HepG2 (cell line): Measurements from ENCODE around the gene TMEM63C. TPM values are rescaled to one million over a fixed set of nuclear protein-coding genes. Genes with fewer than 3 reads are reported as not detected.
A peak's percentile ranks its signal among the peaks of the same experiment; 100 is the strongest.

Source experiments
- BHLHE40 ChIP-seq: IDR thresholded peaks from 2 replicates; pipeline ENCODE4 v1.6.1; 2011; ENCODE audit warnings: low read length, improper control_type of control experiment
- CCAR2 ChIP-seq: fragments of 200-400 bp; formaldehyde crosslinking; optimal IDR thresholded peaks from 2 replicates; pipeline ENCODE3; 2018; ENCODE audit warnings: low read depth, mild to moderate bottlenecking, low read length, moderate library complexity
- GABPB1 ChIP-seq: IDR thresholded peaks from 2 replicates; pipeline ENCODE4 v1.6.1; 2016; ENCODE audit warnings: mild to moderate bottlenecking, missing genetic modification reagents, moderate library complexity, missing compliant biosample characterization
- HNRNPK ChIP-seq: fragments of 200-400 bp; formaldehyde crosslinking; IDR thresholded peaks from 2 replicates; pipeline ENCODE4 v1.6.1; 2018; ENCODE audit warnings: low read length, low read depth, moderate library complexity, mild to moderate bottlenecking; ENCODE audit not compliant: poor library complexity, severe bottlenecking
- MEIS2 ChIP-seq: sonication (generic); formaldehyde crosslinking; IDR thresholded peaks from 2 replicates; pipeline ENCODE4 v1.9.0; 2021; ENCODE audit warnings: mild to moderate bottlenecking, missing genetic modification reagents
- NAIF1 ChIP-seq: sonication (generic); formaldehyde crosslinking; IDR thresholded peaks from 2 replicates; pipeline ENCODE4 v1.5.0; 2020; ENCODE audit warnings: mild to moderate bottlenecking, missing genetic modification reagents, borderline replicate concordance
- NFE2 ChIP-seq: sonication (generic); formaldehyde crosslinking; IDR thresholded peaks from 2 replicates; pipeline ENCODE4 v1.4.0; 2020; ENCODE audit warnings: missing genetic modification reagents
- NR2C2 ChIP-seq: sonication (generic); formaldehyde crosslinking; IDR thresholded peaks from 2 replicates; pipeline ENCODE4 v1.4.0; 2020; ENCODE audit warnings: missing genetic modification reagents, mild to moderate bottlenecking, moderate library complexity, borderline replicate concordance
- RFX5 ChIP-seq: IDR thresholded peaks from 2 replicates; pipeline ENCODE4 v1.6.1; 2011; ENCODE audit warnings: low read depth, low read length, improper control_type of control experiment
- TFE3 ChIP-seq: IDR thresholded peaks from 2 replicates; pipeline ENCODE4 v1.6.1; 2016
- XBP1 ChIP-seq: sonication (generic); formaldehyde crosslinking; IDR thresholded peaks from 2 replicates; pipeline ENCODE4 v1.5.0; 2020; ENCODE audit warnings: missing genetic modification reagents
- ZFP82 ChIP-seq: sonication (generic); formaldehyde crosslinking; IDR thresholded peaks from 2 replicates; pipeline ENCODE4 v1.5.1; 2020; ENCODE audit warnings: mild to moderate bottlenecking, missing genetic modification reagents, borderline replicate concordance
- ZNF124 ChIP-seq: sonication (generic); formaldehyde crosslinking; IDR thresholded peaks from 2 replicates; pipeline ENCODE4 v1.4.0; 2020; ENCODE audit warnings: missing genetic modification reagents
- ZNF138 ChIP-seq: sonication (generic); formaldehyde crosslinking; IDR thresholded peaks from 2 replicates; pipeline ENCODE4 v1.5.0; 2020; ENCODE audit warnings: mild to moderate bottlenecking, low read depth, missing genetic modification reagents
- ZNF17 ChIP-seq: sonication (generic); formaldehyde crosslinking; IDR thresholded peaks from 2 replicates; pipeline ENCODE4 v1.5.0; 2020; ENCODE audit warnings: mild to moderate bottlenecking, missing genetic modification reagents
- ZNF207 ChIP-seq: fragments of 450-650 bp; IDR thresholded peaks from 2 replicates; pipeline ENCODE4 v1.6.1; 2016; ENCODE audit warnings: antibody characterized with exemption, borderline replicate concordance
- ZNF30 ChIP-seq: sonication (generic); formaldehyde crosslinking; IDR thresholded peaks from 2 replicates; pipeline ENCODE4 v1.5.0; 2020; ENCODE audit warnings: mild to moderate bottlenecking, missing genetic modification reagents
- ZNF484 ChIP-seq: sonication (generic); formaldehyde crosslinking; IDR thresholded peaks from 2 replicates; pipeline ENCODE4 v1.5.1; 2020; ENCODE audit warnings: mild to moderate bottlenecking, low read depth, missing genetic modification reagents, borderline replicate concordance
- ZNF614 ChIP-seq: IDR thresholded peaks from 2 replicates; pipeline ENCODE4 v1.6.1; 2018; ENCODE audit warnings: missing biosample characterization, missing genetic modification reagents, inconsistent platforms, borderline replicate concordance
- ZNF687 ChIP-seq: sonication (generic); formaldehyde crosslinking; IDR thresholded peaks from 2 replicates; pipeline ENCODE4 v1.5.1; 2020; ENCODE audit warnings: mild to moderate bottlenecking, missing genetic modification reagents, moderate library complexity
- ZNF75D ChIP-seq: sonication (generic); formaldehyde crosslinking; IDR thresholded peaks from 2 replicates; pipeline ENCODE4 v1.8.1; 2023; ENCODE audit warnings: missing genetic modification reagents, mild to moderate bottlenecking, borderline replicate concordance
- ZNF781 ChIP-seq: sonication (generic); formaldehyde crosslinking; IDR thresholded peaks from 2 replicates; pipeline ENCODE4 v1.5.1; 2020; ENCODE audit warnings: borderline replicate concordance, mild to moderate bottlenecking, missing genetic modification reagents; ENCODE audit errors: not compliant biosample characterization
- ZNF800 ChIP-seq: sonication (generic); formaldehyde crosslinking; IDR thresholded peaks from 2 replicates; pipeline ENCODE4 v1.4.0; 2020; ENCODE audit warnings: missing genetic modification reagents
- polyA plus RNA-seq, 8 experiments: library from polyadenylated mRNA; depleted of rRNA in 3 of 8; stranded (reverse) in 7 of 8; unstranded in 1 of 8; fragments of >200 nt; fragmentation: Illumina TruSeq in 4 of 8; extraction: Trizol in 4 of 8; gene quantifications; 2 replicates each; pipeline versions ENCODE4 v1.2.1 to v1.2.3, GENCODE V29; 2011 to 2016; ENCODE audit warnings: low read depth in 4 of 8, missing spikeins in 1 of 8, mixed read lengths in 1 of 8; ENCODE audit not compliant: insufficient read depth in 1 of 8
- total RNA-seq, 5 experiments: library from RNA; depleted of rRNA; stranded (reverse); fragments of >200 nt; fragmentation: Illumina TruSeq; extraction: Trizol; gene quantifications; 2 replicates each; pipeline ENCODE4 v1.2.3, GENCODE V29; 2016; ENCODE audit warnings: low read depth in 1 of 5

Gene TMEM63C
- total and polyA plus RNA-seq, 2 of the 13 experiments (the other 11 are each of a cell fraction or from before 2014, with no cell fraction given), result 0.17 to 0.27 TPM

- TF ChIP-seq XBP1 (CRISPR knock-in tag), result no peak
- TF ChIP-seq RFX5, result no peak
- peak; percentile 88; the same call in 1 of the 2 replicates for TF ChIP-seq ZNF124
- TF ChIP-seq TFE3 (CRISPR knock-in tag), result peak; percentile 78
- TF ChIP-seq ZFP82 (CRISPR knock-in tag), result no peak
- no peak for TF ChIP-seq NFE2 (CRISPR knock-in tag)
- no peak for TF ChIP-seq CCAR2
- peak; percentile 33 for TF ChIP-seq ZNF687 (CRISPR knock-in tag)
- no peak for TF ChIP-seq ZNF17 (CRISPR knock-in tag)
- TF ChIP-seq ZNF781 (CRISPR knock-in tag), result no peak
- TF ChIP-seq HNRNPK, result no peak
- no peak for TF ChIP-seq ZNF30
- TF ChIP-seq NAIF1 (CRISPR knock-in tag), result no peak
- TF ChIP-seq ZNF484 (CRISPR knock-in tag), result no peak
- peak; percentile 69; the same call in 1 of the 2 replicates for TF ChIP-seq ZNF614
- TF ChIP-seq ZNF138 (CRISPR knock-in tag), result no peak
- TF ChIP-seq MEIS2 (CRISPR knock-in tag), result peak; percentile 75
- TF ChIP-seq ZNF800, result peak; percentile 67; the same call in 1 of the 2 replicates
- 0 out of 2 replicates have a peak, but pooled peaks have one; percentile 37 for TF ChIP-seq BHLHE40
- no peak for TF ChIP-seq ZNF207
- TF ChIP-seq NR2C2 (CRISPR knock-in tag), result no peak
- TF ChIP-seq GABPB1 (CRISPR knock-in tag), result peak; percentile 38; the same call in 1 of the 2 replicates
- TF ChIP-seq ZNF75D, result no peak
These were observed 47.8 kb upstream of the TMEM63C start (continued) for GRCh38 chr14:77133720-77134338.
